IPS DF 6.9 (cell line): ENCODE results near the gene AHCYL2.
"Not testable (repeated sequence)": the region's sequence is repeated elsewhere in the genome, so short reads cannot be mapped to it uniquely, and the experiment has no call there.

ENCODE experiments used
- DNase-seq: peaks from one replicate; pipeline ENCODE4 v3.0.0-alpha.2; 2013; ENCODE audit warnings: low read depth, low spot score
- H3K27ac ChIP-seq: one replicate; pipeline ENCODE4 v1.5.1; 2013; ENCODE audit warnings: low read length, control low read depth
- H3K27me3 ChIP-seq: 2 replicates; pipeline ENCODE4 v1.6.1; 2013; ENCODE audit warnings: mild to moderate bottlenecking, low read length; ENCODE audit not compliant: control insufficient read depth, insufficient read depth
- H3K36me3 ChIP-seq: 2 replicates; pipeline ENCODE4 v1.6.1; 2013; ENCODE audit warnings: low read length; ENCODE audit not compliant: control insufficient read depth, insufficient read depth
- H3K4me1 ChIP-seq: 2 replicates; pipeline ENCODE4 v1.6.1; 2013; ENCODE audit warnings: low read length; ENCODE audit not compliant: control insufficient read depth, insufficient read depth
- H3K4me3 ChIP-seq: 2 replicates; pipeline ENCODE4 v1.5.1; 2013; ENCODE audit warnings: mild to moderate bottlenecking, low read length
- H3K9me3 ChIP-seq: 2 replicates; pipeline ENCODE4 v1.6.1; 2013; ENCODE audit warnings: low read length, inconsistent platforms; ENCODE audit not compliant: control insufficient read depth, insufficient read depth
- WGBS: extraction: QIAGEN DNeasy Blood & Tissue Kit; methylation state at CpG from one replicate; pipeline ENCODE4 v1.1.7; 2013; ENCODE audit warnings: mixed read lengths, missing lambda C conversion rate; ENCODE audit not compliant: insufficient read length, insufficient coverage; 5-methylcytosine and 5-hydroxymethylcytosine counted together

The AHCYL2 gene

DNA sequence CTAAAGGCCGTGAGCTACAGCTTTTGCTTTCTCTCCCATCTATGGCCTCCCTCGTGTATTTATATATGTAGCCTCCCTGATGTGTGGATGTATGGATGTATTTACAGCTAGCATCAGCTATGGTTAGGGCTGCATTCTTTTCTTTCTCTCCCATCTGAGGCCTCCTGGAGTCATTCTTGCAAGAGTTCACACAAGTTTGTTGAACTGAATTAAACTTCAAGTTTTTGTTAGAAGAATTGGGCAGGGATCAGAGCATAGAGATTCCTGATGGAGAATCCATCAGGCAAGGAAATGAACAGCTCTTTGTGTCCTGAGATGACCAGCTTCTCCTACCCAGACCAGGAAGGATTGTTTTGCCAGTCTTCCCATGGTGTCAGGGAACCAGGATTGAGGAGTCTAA, 60.3 kb downstream of the AHCYL2 start:
- no peak overlapping the region for H3K27ac ChIP-seq
- no peaks in the 10 kb centered on the region for H3K9me3 ChIP-seq
- H3K4me1 ChIP-seq: no peaks in the 10 kb centered on the region
- no peak for DNase-seq
- WGBS: no CpG with 5 or more reads among the region's 2 CpGs
- no peaks in the 10 kb centered on the region for H3K27me3 ChIP-seq
- no peak overlapping the region for H3K4me3 ChIP-seq
- no peaks in the 10 kb centered on the region for H3K36me3 ChIP-seq

DNA sequence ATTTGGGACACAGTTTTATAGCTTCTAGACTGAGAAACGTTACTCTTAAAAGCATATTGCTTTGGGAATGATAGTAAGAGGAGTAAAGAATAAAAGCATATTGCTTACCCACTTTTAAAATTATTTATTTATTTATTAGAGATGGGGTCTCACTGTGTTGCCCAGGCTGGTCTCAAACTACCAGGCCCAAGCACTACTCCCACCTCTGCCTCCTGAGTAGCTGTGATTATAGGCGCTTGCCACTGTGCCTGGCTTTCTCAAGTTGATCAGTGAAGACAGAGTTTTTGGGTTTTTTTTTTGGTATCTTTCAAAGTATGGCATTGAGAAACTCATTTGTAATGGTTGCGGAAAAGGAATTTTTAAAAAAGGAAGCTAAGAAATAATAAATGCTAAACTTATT, 68.0 kb downstream of the AHCYL2 start:
- 100% methylated on average over 1 of the region's 3 CpGs for WGBS
- H3K27me3 ChIP-seq: no peaks in the 10 kb centered on the region
- no peaks in the 10 kb centered on the region for H3K36me3 ChIP-seq
- H3K4me1 ChIP-seq: no peaks in the 10 kb centered on the region
- no peaks in the 10 kb centered on the region for H3K9me3 ChIP-seq
- H3K27ac ChIP-seq: no peak overlapping the region
- no peak for DNase-seq
- H3K4me3 ChIP-seq: no peak overlapping the region

DNA sequence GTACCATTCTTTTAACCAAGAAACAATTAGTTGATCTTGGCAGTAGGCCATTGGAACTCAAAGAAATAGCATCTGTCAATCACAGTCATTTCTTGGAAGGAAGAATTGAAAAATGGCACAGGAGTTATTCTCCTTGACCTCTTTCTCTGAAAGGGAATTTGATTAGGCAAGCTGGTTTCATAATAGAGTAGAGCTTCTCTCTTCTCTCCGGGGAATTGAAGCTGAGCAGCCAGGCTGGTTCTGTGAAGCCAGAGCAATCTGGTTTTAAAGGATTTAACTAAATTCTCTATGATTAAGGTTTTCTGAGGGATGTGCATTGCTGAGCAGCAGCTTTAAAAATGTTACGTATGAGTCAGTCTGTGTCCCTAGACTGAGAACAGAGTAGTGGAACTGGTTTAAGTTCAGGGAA, 70.2 kb downstream of the AHCYL2 start:
- H3K4me3 ChIP-seq: no peak overlapping the region
- no peaks in the 10 kb centered on the region for H3K9me3 ChIP-seq
- H3K27me3 ChIP-seq: no peaks in the 10 kb centered on the region
- no peak for DNase-seq
- H3K36me3 ChIP-seq: no peaks in the 10 kb centered on the region
- no peaks in the 10 kb centered on the region for H3K4me1 ChIP-seq
- no peak overlapping the region for H3K27ac ChIP-seq
- no CpG with 5 or more reads among the region's 2 CpGs for WGBS

DNA sequence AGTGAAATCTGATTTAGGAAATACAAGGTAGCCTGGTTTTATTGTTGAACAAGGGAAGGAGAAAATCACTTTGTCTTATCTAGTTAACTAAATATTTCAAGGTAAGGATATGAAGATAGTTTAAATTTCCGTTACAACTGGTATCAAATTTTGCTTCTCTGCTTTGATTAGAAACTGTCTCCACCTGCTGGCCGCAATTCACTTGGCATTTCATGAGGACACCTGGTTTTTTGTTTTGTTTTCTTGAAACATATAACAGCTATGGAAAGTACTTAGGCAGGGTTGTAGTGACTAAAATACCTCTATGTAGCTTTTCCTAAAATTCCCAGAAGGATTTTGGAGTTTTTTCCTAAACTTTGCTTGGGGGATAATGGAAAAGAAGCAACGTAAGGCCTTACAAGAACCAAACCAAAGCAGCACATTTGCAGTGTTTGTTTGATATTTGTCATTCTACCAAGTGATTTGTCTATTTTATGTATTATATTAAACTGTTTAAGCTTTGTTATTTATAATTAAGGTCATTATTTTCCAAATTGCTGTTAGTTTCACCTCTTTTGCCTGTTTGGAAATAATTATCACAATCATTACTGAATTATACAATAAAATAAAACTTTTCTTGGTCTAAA, 73.6 kb downstream of the AHCYL2 start:
- no peaks in the 10 kb centered on the region for H3K27me3 ChIP-seq
- no peak for DNase-seq
- H3K9me3 ChIP-seq: no peaks in the 10 kb centered on the region
- no peak overlapping the region for H3K4me3 ChIP-seq
- no peaks in the 10 kb centered on the region for H3K36me3 ChIP-seq
- no peak overlapping the region for H3K27ac ChIP-seq
- WGBS: no CpG with 5 or more reads among the region's 3 CpGs
- no peaks in the 10 kb centered on the region for H3K4me1 ChIP-seq

DNA sequence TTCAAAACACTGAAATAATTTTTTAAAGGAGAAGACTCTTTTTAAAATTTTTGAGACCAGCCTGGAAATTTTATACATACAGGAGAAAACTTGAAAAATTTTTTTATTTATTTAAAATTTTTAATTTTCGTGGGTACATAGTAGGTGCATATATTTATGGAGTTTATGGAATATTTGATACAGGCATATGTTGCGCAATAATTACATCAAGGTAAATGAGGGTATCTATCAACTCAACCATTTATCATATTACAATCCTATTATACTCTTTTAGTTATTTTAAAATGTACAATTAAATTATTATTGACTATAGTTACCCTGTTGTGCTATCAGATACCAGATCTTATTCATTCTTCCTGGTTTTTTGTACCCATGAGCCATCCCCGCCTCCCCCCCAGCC, 75.1 kb downstream of the AHCYL2 start:
- WGBS: 100% methylated on average over 1 of the region's 3 CpGs
- Histone ChIP-seq H3K27ac (no peak overlapping the region), H3K27me3 (no peaks in the 10 kb centered on the region)

DNA sequence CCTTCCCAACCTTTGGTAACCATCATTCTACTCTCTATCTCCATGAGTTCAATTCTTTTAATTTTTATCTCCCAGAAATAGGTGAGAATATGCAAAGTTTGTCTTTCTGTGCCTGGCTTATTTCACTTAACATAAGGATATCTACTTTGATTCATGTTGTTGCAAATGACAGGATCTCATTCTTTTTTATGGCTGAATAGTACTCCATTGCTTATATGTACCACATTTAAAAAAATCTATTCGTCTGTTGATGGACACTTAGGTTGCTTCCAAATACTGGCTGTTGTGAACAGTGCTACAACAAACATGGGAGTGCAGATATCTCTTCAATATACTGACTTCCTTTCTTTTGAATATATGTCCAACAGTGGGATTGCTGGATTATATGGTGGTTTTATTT, 75.5 kb downstream of the AHCYL2 start:
- not testable (repeated sequence) for H3K27me3 ChIP-seq, H3K27ac ChIP-seq, H3K4me1 ChIP-seq, DNase-seq, H3K9me3 ChIP-seq, H3K4me3 ChIP-seq, H3K36me3 ChIP-seq
- WGBS: no CpG with 5 or more reads among the region's 1 CpG

More for the DNA sequence above, 75.1 kb downstream of the AHCYL2 start:
- DNase-seq: no peak
- Histone ChIP-seq H3K36me3 (no peaks in the 10 kb centered on the region), H3K4me3 (no peak overlapping the region), H3K4me1 (no peaks in the 10 kb centered on the region), H3K9me3 (no peaks in the 10 kb centered on the region)

DNA sequence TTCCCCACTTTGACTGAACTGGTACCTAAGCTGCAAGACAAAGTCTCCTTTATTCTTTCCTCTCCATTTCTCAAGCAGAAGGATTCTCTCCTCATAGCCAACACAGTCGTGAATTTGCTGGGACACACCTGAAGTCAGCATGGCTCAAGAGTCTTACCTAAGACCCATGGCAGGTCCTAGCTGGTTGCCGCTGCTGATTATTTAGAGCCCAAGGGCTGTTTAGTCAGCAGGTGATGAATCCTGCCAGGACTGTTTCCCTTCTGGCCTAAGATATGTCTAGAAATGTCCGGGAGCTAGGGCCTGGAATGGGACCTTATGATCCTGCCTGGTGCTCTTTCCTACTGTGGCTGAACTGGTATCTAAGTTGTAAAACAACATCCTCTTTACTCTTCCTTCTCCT, 82.8 kb downstream of the AHCYL2 start:
- WGBS: no CpG with 5 or more reads among the region's 3 CpGs
- Histone ChIP-seq H3K27me3 (no peaks in the 10 kb centered on the region), H3K36me3 (no peaks in the 10 kb centered on the region), H3K4me3 (no peak overlapping the region), H3K4me1 (no peaks in the 10 kb centered on the region), H3K27ac (no peak overlapping the region), H3K9me3 (no peaks in the 10 kb centered on the region)
- DNase-seq: no peak

DNA sequence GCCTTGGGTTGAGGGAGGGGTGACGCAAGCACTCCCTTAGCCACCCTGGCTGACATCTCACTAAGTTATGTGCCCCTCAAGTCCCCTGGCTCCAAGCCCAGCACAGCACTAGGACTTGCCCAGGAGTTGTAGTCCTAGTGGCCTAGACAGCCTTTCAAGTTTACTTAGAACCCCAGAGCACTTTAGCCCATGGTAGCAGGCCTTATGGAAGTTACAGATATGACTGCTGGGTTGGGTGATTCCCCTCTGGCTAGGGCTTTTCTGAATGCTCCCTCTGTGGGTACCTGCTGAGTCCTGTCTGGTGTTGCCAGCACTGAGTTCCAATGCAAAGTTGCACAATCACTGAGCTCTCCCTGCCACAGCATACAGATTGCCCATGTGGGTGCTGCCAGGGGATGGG, 83.2 kb downstream of the AHCYL2 start:
- WGBS: no CpG with 5 or more reads among the region's 1 CpG
- Histone ChIP-seq H3K27me3 (no peaks in the 10 kb centered on the region), H3K36me3 (no peaks in the 10 kb centered on the region)

DNA sequence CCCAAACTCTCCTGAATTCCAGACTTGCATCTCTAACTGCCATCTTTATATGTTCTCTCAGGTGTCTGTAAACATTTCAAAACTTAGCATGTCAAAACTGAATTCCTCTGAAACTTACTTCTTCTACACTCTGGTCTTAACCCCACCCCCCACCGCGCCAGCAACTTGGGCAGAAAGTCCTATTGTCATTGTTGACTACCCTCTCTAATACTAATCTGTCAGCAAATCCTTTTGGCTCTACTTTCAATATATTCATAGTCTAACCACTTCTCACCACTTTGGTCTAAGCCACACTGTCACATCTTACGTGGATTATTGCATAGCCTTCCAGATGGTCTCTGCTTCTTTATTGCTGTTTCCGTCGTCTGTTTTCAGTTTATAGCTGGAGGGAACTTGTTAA, 86.6 kb downstream of the AHCYL2 start:
- Histone ChIP-seq H3K9me3 (no peaks in the 10 kb centered on the region), H3K4me1 (no peaks in the 10 kb centered on the region), H3K27ac (no peak overlapping the region), H3K4me3 (no peak overlapping the region), H3K36me3 (no peaks in the 10 kb centered on the region), H3K27me3 (no peaks in the 10 kb centered on the region)
- no peak for DNase-seq
- WGBS: no CpG with 5 or more reads among the region's 5 CpGs

More for the DNA sequence above, 83.2 kb downstream of the AHCYL2 start:
- Histone ChIP-seq H3K9me3 (no peaks in the 10 kb centered on the region), H3K27ac (no peak overlapping the region), H3K4me3 (no peak overlapping the region), H3K4me1 (no peaks in the 10 kb centered on the region)
- DNase-seq: no peak

DNA sequence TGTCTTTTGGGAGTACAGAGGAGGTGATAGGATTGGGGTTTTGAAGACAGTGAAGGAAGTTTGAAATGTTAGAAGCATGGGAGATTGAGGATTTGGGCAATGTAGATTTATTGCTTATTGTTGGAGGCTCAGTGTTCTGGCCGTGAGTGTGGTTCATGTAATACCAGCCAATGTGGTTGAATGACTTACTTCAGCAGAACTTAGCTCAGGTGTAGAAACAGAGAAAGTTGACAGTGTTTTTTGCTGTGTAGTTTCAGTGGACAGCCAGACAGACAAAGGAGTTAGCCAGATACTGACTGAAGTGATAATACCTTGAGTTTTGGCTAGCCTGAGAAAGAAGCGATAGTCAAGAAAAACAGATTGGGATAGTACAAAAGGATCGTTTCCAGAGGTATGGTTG, 88.5 kb downstream of the AHCYL2 start:
- no peak for DNase-seq
- Histone ChIP-seq H3K27me3 (no peaks in the 10 kb centered on the region), H3K4me3 (no peak overlapping the region), H3K36me3 (no peaks in the 10 kb centered on the region), H3K9me3 (no peaks in the 10 kb centered on the region), H3K27ac (no peak overlapping the region), H3K4me1 (no peaks in the 10 kb centered on the region)
- WGBS: no CpG with 5 or more reads among the region's 3 CpGs

DNA sequence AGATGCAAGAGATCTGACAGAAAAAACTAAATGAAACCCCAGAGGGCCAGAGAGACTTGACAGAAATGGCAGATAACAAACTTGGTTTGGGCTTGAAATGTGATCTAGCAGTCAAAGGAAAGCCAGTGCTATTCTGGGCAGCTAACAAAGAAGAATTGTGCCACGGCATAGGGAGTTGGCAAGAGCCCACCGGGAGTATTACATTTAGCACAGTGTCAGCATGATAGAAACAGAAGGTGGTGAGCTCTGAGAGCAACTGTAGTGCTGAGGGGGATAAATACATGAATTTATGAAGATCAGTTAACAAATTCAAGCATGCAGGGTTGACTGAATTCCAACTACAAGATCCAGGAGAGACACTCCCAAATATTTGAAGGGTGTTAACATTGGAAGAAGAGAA, 91.1 kb downstream of the AHCYL2 start:
- H3K9me3 ChIP-seq: no peaks in the 10 kb centered on the region
- no peak overlapping the region for H3K4me3 ChIP-seq
- no peaks in the 10 kb centered on the region for H3K4me1 ChIP-seq
- DNase-seq: no peak
- WGBS: no CpG with 5 or more reads among the region's 2 CpGs
- H3K27me3 ChIP-seq: no peaks in the 10 kb centered on the region
- H3K27ac ChIP-seq: no peak overlapping the region
- H3K36me3 ChIP-seq: no peaks in the 10 kb centered on the region
